Caco-2 (cell line): ENCODE results near the gene CDADC1. TPM values are rescaled to one million over a fixed set of nuclear protein-coding genes. Genes with fewer than 3 reads are reported as not detected.

Experiments
- BruUV-seq: library from RNA; stranded (reverse); fragments of 400-500 nt; replicated peaks from 2 replicates; lab custom pipeline; 2021; lab: Mats Ljungman, UMichigan
- CTCF ChIA-PET: fragments of 300-600 bp; sonication (Branson Sonifier 250); formaldehyde crosslinking; loops from one replicate; lab custom pipeline; 2022; ENCODE audit warnings: antibody characterized with exemption; lab: Charles Lee
- POLR2A ChIA-PET: fragments of 300-600 bp; sonication (Branson Sonifier 250); formaldehyde crosslinking; loops from one replicate; lab custom pipeline; 2022; ENCODE audit warnings: antibody characterized with exemption; lab: Charles Lee
- DNase-seq, 2 experiments: peaks; one replicate each; pipeline versions ENCODE4 v3.0.0 to v3.0.0-alpha.2; 2020 to 2022
- H3K27me3 ChIP-seq: replicated peaks from 2 replicates; pipeline ENCODE4 v1.6.0; 2011; ENCODE audit warnings: low read length; ENCODE audit not compliant: control insufficient read depth, insufficient read depth
- H3K36me3 ChIP-seq: 2 replicates; pipeline ENCODE4 v1.5.1; 2011; ENCODE audit warnings: low read length; ENCODE audit not compliant: control insufficient read depth, insufficient read depth
- H3K4me1 ChIP-seq: fragments of 250-450 bp; sonication (Bioruptor Pico); 2 replicates; pipeline ENCODE4 v1.5.1; 2020; ENCODE audit warnings: mild to moderate bottlenecking
- H3K4me3 ChIP-seq: 2 replicates; pipeline ENCODE4 v1.5.1; 2011; ENCODE audit warnings: low read depth, mild to moderate bottlenecking, control low read depth, low read length
- H3K9me3 ChIP-seq: fragments of 250-450 bp; sonication (Bioruptor Pico); 2 replicates; pipeline ENCODE4 v1.5.1; 2020; ENCODE audit warnings: mild to moderate bottlenecking, moderate library complexity
- H3K27ac Mint-ChIP-seq: one replicate; pipeline ENCODE4 v1.8.0; 2022; ENCODE audit warnings: mixed read lengths; ENCODE audit not compliant: unreplicated experiment
- H3K27me3 Mint-ChIP-seq: one replicate; pipeline ENCODE4 v1.8.0; 2022; ENCODE audit warnings: mixed read lengths; ENCODE audit not compliant: insufficient read depth, unreplicated experiment
- H3K36me3 Mint-ChIP-seq: one replicate; pipeline ENCODE4 v1.8.0; 2022; ENCODE audit warnings: mild to moderate bottlenecking, mixed read lengths; ENCODE audit not compliant: insufficient read depth, unreplicated experiment
- H3K4me1 Mint-ChIP-seq: one replicate; pipeline ENCODE4 v1.8.0; 2022; ENCODE audit warnings: low read depth, mixed read lengths; ENCODE audit not compliant: unreplicated experiment
- H3K4me3 Mint-ChIP-seq: one replicate; pipeline ENCODE4 v1.8.0; 2022; ENCODE audit warnings: mild to moderate bottlenecking, moderate library complexity, mixed read lengths; ENCODE audit not compliant: unreplicated experiment
- H3K9me3 Mint-ChIP-seq: one replicate; pipeline ENCODE4 v1.8.0; 2022; ENCODE audit warnings: mixed read lengths; ENCODE audit not compliant: unreplicated experiment
- intact Hi-C: fragments of 100-400 bp; cut with micrococcal nuclease; formaldehyde crosslinking; loops from one replicate; pipeline ENCODE4 v1.10.0; 2022; ENCODE audit not compliant: unreplicated experiment
- total RNA-seq: library from RNA; stranded (reverse); gene quantifications from 2 replicates; pipeline ENCODE4 v1.2.3, GENCODE V29; 2022
- TF ChIP-seq, protein P1 (sequence below), 2 experiments: fragments of 200-600 bp in 1 of 2; IDR thresholded peaks; 1 replicate in 1 of 2; 2 replicates in 1 of 2; pipeline versions ENCODE4 v1.5.1 to v1.8.0; 2011 to 2022; ENCODE audit warnings: antibody characterized with exemption in 1 of 2, control low read depth in 1 of 2, inconsistent platforms in 1 of 2, low read depth in 1 of 2, low read length in 1 of 2, mild to moderate bottlenecking in 1 of 2, moderate library complexity in 1 of 2; ENCODE audit not compliant: insufficient read depth in 1 of 2, severe bottlenecking in 1 of 2, unreplicated experiment in 1 of 2

Gene CDADC1
- total RNA-seq, 1 experiment from 2014 or later, result 14.4 TPM

DNA sequence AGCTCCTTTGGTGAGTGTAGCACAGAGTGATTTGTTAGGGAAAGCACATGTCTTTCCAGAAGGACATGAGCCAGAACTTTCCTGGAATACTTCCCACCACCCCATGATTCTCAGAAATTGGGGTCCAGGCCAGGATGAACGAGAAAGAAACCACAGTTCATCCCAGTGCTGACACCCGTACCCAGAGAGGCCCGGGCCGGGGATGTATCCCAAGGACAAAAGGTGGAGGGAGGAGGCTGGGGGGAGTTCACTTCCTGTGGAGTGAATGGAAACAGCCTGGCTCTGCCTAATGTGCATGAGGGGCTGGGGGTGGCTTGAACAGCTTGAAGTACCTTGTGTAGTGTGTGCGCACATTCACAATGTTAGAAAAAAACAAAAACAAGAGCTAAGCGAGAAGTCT, 47.5 kb downstream of the CDADC1 start:
- Histone ChIP-seq H3K27me3 (no peaks in the 10 kb centered on the region), H3K9me3 (no peaks in the 10 kb centered on the region), H3K4me1 (no peaks in the 10 kb centered on the region), H3K36me3 (no peaks in the 10 kb centered on the region), H3K4me3 (no peak overlapping the region)
- H3K9me3 Mint-ChIP-seq, result no peaks in the 10 kb centered on the region
- TF ChIP-seq, protein P1, sequence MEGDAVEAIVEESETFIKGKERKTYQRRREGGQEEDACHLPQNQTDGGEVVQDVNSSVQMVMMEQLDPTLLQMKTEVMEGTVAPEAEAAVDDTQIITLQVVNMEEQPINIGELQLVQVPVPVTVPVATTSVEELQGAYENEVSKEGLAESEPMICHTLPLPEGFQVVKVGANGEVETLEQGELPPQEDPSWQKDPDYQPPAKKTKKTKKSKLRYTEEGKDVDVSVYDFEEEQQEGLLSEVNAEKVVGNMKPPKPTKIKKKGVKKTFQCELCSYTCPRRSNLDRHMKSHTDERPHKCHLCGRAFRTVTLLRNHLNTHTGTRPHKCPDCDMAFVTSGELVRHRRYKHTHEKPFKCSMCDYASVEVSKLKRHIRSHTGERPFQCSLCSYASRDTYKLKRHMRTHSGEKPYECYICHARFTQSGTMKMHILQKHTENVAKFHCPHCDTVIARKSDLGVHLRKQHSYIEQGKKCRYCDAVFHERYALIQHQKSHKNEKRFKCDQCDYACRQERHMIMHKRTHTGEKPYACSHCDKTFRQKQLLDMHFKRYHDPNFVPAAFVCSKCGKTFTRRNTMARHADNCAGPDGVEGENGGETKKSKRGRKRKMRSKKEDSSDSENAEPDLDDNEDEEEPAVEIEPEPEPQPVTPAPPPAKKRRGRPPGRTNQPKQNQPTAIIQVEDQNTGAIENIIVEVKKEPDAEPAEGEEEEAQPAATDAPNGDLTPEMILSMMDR (IDR thresholded peaks at IDR 0.05; ENCODE audit: insufficient read depth in 1 of 2, low read depth in 1 of 2, low read length in 1 of 2, severe bottlenecking in 1 of 2, unreplicated experiment in 1 of 2), result no peak
- ChIA-PET CTCF (no interaction called here), POLR2A (no interaction called here)
- H3K27me3 Mint-ChIP-seq, result no peaks in the 10 kb centered on the region
- intact Hi-C loops, result no loop called here
- peaks cover under 1% of the 10 kb centered on the region for H3K4me1 Mint-ChIP-seq
- H3K27ac Mint-ChIP-seq, result no peak overlapping the region
- DNase-seq, result no peak
- no peak overlapping the region for H3K4me3 Mint-ChIP-seq
- H3K36me3 Mint-ChIP-seq, result no peaks in the 10 kb centered on the region
- BruUV-seq, result no TSS peak

DNA sequence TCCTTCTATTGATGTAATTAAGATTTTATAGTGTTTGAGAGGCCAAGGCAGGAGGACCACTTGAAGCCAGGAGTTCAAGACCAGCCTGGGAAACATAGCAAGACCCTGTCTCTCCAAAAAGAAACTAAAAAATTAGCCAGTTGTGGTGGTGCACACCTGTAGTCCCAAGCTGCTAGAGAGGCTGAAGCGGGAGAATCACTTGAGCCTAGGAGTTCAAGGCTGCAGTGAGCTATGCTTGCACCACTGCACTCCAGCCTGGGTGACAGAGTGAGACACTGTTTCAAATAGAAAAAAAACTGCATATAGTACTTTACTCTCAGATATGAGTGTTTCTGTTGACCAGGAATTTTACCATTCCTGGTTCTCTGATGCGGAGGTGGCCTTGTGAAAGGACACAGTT, 48.9 kb downstream of the CDADC1 start:
- intact Hi-C loops, result no loop called here
- no peak overlapping the region for H3K4me3 Mint-ChIP-seq
- peaks cover 11% of the 10 kb centered on the region for H3K4me1 ChIP-seq
- ChIA-PET POLR2A (no interaction called here), CTCF (no interaction called here)
- H3K9me3 ChIP-seq, result no peaks in the 10 kb centered on the region
- no peaks in the 10 kb centered on the region for H3K27me3 Mint-ChIP-seq
- BruUV-seq, result no TSS peak
- no peak overlapping the region for H3K4me3 ChIP-seq
- peaks cover 15% of the 10 kb centered on the region for H3K4me1 Mint-ChIP-seq
- TF ChIP-seq, protein P1 (IDR thresholded peaks at IDR 0.05; ENCODE audit: insufficient read depth in 1 of 2, low read depth in 1 of 2, low read length in 1 of 2, severe bottlenecking in 1 of 2, unreplicated experiment in 1 of 2), result no peak
- no peaks in the 10 kb centered on the region for H3K9me3 Mint-ChIP-seq
- H3K36me3 ChIP-seq, result no peaks in the 10 kb centered on the region
- no peaks in the 10 kb centered on the region for H3K27me3 ChIP-seq
- no peak for DNase-seq
- no peaks in the 10 kb centered on the region for H3K36me3 Mint-ChIP-seq
- H3K27ac Mint-ChIP-seq, result no peak overlapping the region

DNA sequence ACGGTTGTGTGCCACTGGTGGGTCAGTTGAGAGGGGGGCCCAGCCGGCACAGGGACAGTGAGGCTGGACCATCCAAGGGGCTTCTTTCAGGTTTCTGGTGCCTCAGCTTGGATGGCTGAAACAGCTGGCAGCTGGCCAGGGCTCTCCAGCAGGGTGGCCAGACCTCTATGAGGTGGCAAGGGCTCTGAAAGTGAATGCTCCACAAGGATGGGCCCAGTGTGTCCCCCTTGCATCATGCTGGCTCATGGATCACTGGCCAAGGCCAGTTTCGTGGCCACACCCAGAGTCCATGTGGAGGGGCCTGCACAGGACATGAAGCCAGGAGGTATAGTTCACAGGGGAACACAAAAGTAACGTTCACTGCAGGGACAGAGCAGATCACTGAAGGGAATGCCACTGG, 49.6 kb downstream of the CDADC1 start:
- Mint-ChIP-seq H3K4me3 (no peak overlapping the region), H3K9me3 (no peaks in the 10 kb centered on the region), H3K36me3 (no peaks in the 10 kb centered on the region), H3K27me3 (no peaks in the 10 kb centered on the region), H3K4me1 (peaks cover 22% of the 10 kb centered on the region), H3K27ac (no peak overlapping the region)
- ChIA-PET POLR2A (no interaction called here), CTCF (no interaction called here)
- peaks cover 18% of the 10 kb centered on the region for H3K4me1 ChIP-seq
- DNase-seq, result no peak
- H3K9me3 ChIP-seq, result no peaks in the 10 kb centered on the region
- no peaks in the 10 kb centered on the region for H3K27me3 ChIP-seq
- intact Hi-C loops, result no loop called here
- TF ChIP-seq, protein P1 (IDR thresholded peaks at IDR 0.05; ENCODE audit: insufficient read depth in 1 of 2, low read depth in 1 of 2, low read length in 1 of 2, severe bottlenecking in 1 of 2, unreplicated experiment in 1 of 2), result no peak
- no peaks in the 10 kb centered on the region for H3K36me3 ChIP-seq
- H3K4me3 ChIP-seq, result no peak overlapping the region
- BruUV-seq, result no TSS peak
